ENCODE measurements around the gene SLC10A2.

DNA sequence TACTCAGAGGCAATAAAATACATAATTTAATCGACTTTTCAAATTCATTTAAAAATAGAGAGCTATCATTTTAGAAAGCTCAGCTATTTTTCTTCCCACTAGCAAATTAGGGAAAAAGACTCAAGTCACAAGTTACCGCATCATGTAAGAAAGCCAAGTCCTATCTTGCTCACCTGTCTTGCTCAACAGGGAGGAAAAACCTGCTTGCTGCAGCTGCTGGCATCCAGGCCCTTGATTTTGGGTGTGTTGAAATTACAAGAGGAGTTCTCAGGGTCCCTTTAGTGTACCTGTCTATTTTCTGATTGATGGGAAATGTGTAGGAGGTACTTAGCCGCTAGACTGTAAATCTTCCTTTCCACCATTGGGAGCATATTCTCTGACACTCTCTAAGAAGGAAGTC lies 22.2 kb downstream of the SLC10A2 start:
- TF ChIP-seq POLR2AphosphoS5 (IDR thresholded peaks at IDR 0.05; ENCODE audit: low read depth, low read length) (no peak), TAF1 (IDR thresholded peaks at IDR 0.05; ENCODE audit: borderline replicate concordance, insufficient read depth, low read length) (no peak)
- TF ChIP-seq, protein P1, sequence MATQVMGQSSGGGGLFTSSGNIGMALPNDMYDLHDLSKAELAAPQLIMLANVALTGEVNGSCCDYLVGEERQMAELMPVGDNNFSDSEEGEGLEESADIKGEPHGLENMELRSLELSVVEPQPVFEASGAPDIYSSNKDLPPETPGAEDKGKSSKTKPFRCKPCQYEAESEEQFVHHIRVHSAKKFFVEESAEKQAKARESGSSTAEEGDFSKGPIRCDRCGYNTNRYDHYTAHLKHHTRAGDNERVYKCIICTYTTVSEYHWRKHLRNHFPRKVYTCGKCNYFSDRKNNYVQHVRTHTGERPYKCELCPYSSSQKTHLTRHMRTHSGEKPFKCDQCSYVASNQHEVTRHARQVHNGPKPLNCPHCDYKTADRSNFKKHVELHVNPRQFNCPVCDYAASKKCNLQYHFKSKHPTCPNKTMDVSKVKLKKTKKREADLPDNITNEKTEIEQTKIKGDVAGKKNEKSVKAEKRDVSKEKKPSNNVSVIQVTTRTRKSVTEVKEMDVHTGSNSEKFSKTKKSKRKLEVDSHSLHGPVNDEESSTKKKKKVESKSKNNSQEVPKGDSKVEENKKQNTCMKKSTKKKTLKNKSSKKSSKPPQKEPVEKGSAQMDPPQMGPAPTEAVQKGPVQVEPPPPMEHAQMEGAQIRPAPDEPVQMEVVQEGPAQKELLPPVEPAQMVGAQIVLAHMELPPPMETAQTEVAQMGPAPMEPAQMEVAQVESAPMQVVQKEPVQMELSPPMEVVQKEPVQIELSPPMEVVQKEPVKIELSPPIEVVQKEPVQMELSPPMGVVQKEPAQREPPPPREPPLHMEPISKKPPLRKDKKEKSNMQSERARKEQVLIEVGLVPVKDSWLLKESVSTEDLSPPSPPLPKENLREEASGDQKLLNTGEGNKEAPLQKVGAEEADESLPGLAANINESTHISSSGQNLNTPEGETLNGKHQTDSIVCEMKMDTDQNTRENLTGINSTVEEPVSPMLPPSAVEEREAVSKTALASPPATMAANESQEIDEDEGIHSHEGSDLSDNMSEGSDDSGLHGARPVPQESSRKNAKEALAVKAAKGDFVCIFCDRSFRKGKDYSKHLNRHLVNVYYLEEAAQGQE (IDR thresholded peaks at IDR 0.05; ENCODE audit: insufficient read depth in 1 of 2, low read depth in 2 of 2, low read length in 2 of 2) = no peak

Data from PFSK-1 (cell line).